DMS 273 treated with DMSO at 0.1 percent for 48 hours (cell line): ENCODE data around the gene TMEM108.

Experiments
- DNase-seq: peaks from one replicate; lab custom pipeline; 2025; lab: John Stamatoyannopoulos, UW

The TMEM108 gene

GRCh38 chr3:133162670-133163305 is 124.6 kb downstream of the TMEM108 start:
- DNase-seq = no peak

GRCh38 chr3:133167340-133168024 is 129.3 kb downstream of the TMEM108 start:
- DNase-seq = no peak

- DNase-seq = no peak
Observed at GRCh38 chr3:133168025-133168401, 129.8 kb downstream of the TMEM108 start.

GRCh38 chr3:133169331-133170068 is 131.3 kb downstream of the TMEM108 start:
- DNase-seq = no peak

GRCh38 chr3:133171831-133172230 is 133.6 kb downstream of the TMEM108 start:
- no peak for DNase-seq

GRCh38 chr3:133181392-133182150 is 143.4 kb downstream of the TMEM108 start:
- DNase-seq = no peak

GRCh38 chr3:133187870-133188379 is 149.7 kb downstream of the TMEM108 start:
- DNase-seq = no peak

- no peak for DNase-seq
Observed at GRCh38 chr3:133188996-133189395, 150.8 kb downstream of the TMEM108 start.

GRCh38 chr3:133189893-133190292 is 151.7 kb downstream of the TMEM108 start:
- DNase-seq = no peak

GRCh38 chr3:133191818-133192217 is 153.6 kb downstream of the TMEM108 start:
- DNase-seq = no peak

- DNase-seq = no peak
Observed at GRCh38 chr3:133192363-133192945, 154.3 kb downstream of the TMEM108 start.

GRCh38 chr3:133192967-133193366 is 154.8 kb downstream of the TMEM108 start:
- DNase-seq = no peak

GRCh38 chr3:133196527-133196926 is 158.3 kb downstream of the TMEM108 start:
- DNase-seq = no peak

- DNase-seq = no peak
Observed at GRCh38 chr3:133197619-133198018, 159.4 kb downstream of the TMEM108 start.

- no peak for DNase-seq
Observed at GRCh38 chr3:133206921-133207320, 168.7 kb downstream of the TMEM108 start.

- no peak for DNase-seq
Observed at GRCh38 chr3:133208184-133208583, 170.0 kb downstream of the TMEM108 start.

- DNase-seq = no peak
Observed at GRCh38 chr3:133209871-133210550, 171.8 kb downstream of the TMEM108 start.

- DNase-seq = no peak
Observed at GRCh38 chr3:133210656-133211055, 172.5 kb downstream of the TMEM108 start.

GRCh38 chr3:133211449-133211848 is 173.3 kb downstream of the TMEM108 start:
- no peak for DNase-seq

GRCh38 chr3:133211856-133212255 is 173.7 kb downstream of the TMEM108 start:
- DNase-seq = no peak

GRCh38 chr3:133213937-133214336 is 175.7 kb downstream of the TMEM108 start:
- no peak for DNase-seq
